OCI-M1 (cell line): ENCODE measurements around the gene TSPAN32.

ENCODE experiments used
- DNase-seq: peaks from one replicate; lab custom pipeline; 2025; lab: John Stamatoyannopoulos, UW

The TSPAN32 gene

DNA sequence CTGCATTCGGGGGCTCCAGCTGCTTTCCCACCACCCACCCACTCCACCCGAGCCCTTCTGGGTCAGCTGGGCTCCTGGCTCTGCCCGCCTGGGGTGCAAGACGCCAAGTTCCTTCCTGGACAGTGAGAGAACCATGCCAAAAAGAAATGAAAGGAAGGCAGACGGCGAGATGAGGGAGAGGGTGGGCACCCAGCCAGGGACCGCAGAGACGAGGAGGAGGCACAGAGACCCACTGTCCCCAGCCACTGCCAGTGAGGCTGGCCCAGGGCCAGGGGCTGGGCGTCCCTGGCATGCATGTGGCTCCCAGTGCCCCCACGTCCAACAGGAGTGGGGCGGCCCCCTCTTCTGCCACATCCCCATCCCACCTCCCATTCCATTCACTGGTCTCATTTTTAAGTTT, 64.5 kb downstream of the TSPAN32 start:
- peak; percentile 8 for DNase-seq

- no peak for DNase-seq
These were observed 64.9 kb downstream of the TSPAN32 start for GRCh38 chr11:2366733-2367132.

GRCh38 chr11:2367266-2368160, 65.7 kb downstream of the TSPAN32 start:
- DNase-seq, result no peak
